Limb (tissue), 2 donors: Measurements from ENCODE around the gene SESN1.

ENCODE experiments used
- DNase-seq, 2 donors: peaks; one replicate each; pipeline ENCODE4 v3.0.0-alpha.2; 2016; ENCODE audit errors: extremely low spot score in 2 of 2

Gene SESN1

DNA sequence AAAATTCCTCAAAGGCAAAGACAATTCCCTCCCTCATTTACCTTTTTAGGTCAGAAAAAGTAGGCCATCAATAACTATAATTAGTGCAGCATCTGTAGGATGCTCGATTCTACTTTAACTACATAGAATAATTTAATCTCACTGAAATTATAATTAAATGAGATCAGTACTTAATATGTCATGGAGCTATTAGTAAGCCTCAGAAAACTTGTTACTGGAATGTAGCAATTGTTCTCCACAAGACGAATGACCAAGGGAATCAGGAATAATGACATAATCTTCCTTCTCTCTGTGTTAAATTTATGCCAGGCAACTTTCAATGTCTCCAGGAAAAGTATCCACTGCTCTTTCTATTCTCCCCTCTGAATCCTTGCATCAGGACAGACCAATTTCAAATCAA, 34.1 kb downstream of the SESN1 start:
- DNase-seq = no peak

DNA sequence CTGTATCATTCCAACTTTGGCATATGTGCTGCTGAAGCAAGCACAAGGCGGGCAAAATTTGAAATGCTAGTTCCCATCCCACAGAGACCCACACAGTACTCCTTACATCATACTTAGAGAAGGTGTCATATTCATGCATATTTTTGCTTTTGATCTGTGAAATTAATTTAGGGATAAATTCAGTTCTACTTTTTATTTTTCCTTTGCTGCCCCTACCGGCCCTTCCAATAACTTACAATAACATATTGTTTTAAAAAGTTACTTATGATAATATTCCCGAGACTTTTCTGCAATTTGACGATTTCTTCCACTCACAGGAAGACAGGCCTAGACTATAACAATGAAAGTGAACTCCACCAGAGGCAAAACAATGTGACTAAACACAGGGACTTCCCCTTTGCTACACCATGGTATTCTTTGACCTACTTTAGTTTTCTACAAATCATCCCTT, 35.0 kb downstream of the SESN1 start:
- DNase-seq = no peak

DNA sequence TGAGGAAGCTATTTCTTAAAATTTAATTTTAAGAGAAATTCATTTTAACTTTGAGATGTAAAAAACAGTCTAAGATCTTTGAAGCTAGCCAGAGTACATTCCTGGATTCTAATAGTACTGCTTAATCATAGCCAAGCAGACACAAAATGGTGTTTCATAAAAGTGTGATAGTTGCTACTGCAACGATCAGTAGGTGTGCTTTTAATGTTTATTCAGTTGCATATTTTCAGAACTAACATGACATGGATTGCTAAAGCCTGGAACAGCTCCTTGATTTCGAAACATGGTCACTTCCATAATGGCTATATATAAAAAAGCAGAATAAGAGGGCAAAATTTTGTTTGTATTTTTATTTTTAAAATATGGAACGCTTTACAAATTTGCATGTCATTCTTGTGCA, 35.5 kb downstream of the SESN1 start:
- DNase-seq = no peak

DNA sequence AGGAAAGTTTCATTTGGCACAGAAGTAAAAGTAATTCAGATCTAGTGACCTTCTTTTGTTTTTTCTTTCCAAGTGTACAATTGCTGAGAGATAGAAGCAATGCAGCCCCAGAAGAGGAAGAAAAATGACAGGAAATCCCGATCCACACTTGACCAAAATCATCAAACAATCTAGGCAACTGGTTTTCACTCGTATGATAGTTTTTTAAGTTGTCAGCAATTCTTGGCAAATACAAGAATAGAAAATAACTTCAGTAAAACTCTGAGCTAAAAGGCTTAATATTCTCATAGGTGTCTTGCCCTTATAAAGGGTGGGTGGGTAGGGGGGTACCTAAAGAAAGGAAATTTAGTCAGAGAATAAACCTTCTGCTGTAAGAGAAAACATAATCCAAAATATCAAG, 36.0 kb downstream of the SESN1 start:
- no peak for DNase-seq

DNA sequence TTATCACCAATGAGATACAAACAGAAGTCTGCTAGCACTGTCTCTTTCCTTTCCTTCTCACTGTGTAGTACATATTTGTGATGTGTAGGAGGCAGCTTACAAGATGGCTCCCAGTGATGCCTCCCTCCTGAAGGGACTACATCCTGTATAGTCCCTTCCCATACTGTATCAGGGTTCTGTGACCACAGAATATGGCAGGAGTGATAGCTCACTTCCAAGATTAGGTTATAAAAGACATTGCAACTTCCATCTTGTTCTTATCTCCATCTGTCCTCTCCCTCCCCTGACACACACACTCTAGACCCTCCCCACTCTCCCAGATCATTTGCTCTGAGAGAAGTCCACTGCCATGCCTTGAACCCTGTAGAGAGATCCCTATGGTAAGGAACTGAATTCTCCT, 38.0 kb downstream of the SESN1 start:
- no peak for DNase-seq

DNA sequence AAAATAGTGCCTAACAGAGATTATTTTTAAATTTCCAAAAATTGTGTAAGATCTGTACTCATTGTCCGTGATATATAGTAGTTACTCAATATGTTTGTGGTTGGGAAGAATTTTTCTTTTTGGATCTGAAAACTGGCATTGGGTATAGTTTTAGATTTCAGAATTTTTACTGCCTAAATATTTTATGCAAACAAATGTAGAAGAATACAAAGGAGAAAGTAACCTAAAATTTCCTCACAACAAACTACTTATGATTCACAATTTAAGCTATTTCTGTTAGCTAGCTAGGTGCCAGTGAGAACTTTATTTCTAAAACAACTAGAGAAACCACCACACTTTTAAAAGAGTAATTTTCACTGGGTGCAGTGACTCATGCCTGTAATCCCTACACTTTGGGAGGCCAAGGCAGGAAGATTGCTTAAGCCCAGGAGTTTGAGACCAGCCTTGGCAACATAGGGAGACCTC, 38.8 kb downstream of the SESN1 start:
- no peak for DNase-seq

DNA sequence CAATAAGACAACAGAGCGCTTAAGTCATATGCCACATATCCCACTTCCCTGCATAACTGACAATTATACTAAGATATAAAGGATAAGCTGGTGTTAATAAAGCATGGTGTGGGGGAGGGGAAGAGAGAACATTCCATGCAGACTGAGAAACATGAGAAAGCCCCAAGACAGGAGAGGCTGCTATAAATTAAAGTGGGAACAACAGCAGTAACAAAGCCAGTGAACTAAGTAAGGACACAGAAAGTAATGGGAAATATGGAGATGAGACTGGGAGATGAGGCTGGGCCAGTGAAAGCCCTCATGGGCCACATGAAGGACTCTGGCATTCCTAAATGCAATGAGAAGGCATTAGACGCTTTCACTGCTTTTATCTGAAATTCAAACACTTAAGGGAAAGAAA, 41.3 kb downstream of the SESN1 start:
- no peak for DNase-seq

DNA sequence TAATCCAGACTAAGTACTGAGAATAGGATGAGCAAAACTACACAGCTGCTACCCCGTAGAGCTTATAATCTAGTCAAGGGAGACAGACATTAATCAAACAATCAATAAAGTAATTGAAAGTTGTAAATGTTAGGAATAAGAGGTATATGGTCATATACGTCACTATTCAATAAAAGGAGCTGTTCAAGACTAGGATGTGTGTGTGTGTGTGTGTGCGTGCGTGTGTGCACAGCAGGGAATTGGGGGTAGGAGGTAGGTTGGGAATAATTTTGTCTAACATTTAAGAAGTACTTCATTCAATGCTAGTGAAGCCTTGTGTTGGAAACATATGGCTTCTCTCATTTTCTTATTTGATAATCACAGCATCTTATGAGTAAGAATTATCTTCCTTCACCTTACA, 41.8 kb downstream of the SESN1 start:
- DNase-seq = no peak

DNA sequence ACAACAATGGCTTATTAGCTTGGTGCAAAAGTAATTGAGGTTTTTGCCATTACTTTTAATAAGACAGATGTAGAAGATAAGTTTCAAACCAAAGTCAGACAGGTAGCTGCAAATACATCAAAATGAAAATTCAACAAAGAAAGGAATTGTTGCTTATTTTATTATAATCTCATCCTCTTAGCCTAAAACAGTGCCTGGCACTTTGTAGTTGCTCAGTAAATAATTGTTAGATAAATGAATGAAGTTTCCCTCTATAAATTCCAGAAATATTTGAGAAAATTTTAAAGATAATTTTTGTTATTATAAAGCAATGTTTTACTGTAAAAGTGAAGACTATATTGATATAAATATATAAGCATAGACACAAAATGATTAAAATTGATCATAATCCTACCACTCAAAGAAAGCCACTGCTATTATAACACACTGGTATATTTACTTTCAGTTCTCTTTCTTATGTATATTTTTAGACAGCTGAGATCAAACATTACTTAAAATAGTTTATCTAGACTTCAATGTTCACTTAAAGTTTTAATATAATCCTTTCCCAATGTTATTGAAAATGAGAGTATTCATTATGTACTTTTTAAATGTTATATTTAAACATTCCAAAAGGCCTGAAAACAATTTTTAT, 42.5 kb downstream of the SESN1 start:
- no peak for DNase-seq

DNA sequence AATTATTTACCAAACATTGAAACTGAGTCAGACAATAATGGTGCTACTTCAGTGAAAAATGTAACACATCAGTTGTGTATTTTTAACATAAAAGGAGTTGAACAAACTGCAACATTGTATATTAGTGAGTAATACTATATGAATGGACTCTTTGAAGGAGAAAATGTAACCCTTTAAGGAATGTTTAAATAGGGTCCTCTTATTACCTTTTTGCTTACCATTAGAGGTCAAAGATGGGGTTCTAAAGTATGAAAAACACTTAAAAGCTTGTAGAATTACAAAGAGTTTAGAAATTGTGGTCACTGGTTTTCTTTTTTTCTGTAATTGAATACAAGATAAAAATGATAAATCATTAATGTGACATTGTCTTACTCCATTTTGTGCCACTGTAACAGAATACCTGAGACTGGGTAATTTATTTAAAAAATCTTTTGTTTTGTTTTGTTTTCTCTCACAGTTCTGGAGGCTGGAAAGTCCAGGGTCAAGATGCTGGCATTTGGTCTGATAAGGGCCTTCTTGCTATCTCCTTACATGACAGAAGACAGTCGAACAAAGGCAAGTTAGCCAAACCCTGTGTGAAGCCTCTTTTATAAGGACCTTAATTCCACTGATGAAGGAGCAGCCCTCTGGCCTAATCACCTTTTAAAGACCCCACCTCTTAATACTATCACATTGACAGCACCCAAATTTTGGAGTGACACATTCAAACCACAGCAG, 43.2 kb downstream of the SESN1 start:
- DNase-seq = no peak

DNA sequence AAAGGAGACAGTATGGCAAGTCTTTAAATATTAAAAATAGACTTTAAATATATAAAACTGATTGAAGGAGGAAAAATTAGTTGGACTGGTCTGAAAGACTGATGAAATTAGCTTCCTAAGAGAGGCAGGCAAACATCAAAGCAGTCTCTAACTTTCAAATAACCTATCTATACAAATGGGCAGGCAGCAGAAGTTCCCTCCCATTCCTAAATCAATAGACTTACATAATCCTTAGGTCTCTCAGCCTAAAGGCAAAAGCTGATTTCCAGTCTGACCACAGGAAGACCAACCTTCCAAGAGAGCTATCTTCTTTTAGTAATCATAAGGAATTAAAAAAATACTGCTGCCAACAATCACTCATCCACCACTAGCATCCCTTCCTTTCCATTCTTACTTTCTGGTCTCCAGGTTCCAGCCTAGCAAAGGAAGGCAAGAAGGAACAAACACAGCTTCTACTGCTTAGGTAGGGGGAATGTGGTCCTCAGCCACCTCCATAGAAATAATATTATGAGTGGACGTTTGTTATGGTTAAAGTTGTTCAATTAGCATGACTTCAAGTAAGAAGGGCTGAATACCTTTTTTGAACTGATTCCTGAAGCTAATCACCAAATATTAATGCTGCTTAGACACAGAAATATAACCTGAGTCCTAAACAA, 44.1 kb downstream of the SESN1 start:
- no peak for DNase-seq

DNA sequence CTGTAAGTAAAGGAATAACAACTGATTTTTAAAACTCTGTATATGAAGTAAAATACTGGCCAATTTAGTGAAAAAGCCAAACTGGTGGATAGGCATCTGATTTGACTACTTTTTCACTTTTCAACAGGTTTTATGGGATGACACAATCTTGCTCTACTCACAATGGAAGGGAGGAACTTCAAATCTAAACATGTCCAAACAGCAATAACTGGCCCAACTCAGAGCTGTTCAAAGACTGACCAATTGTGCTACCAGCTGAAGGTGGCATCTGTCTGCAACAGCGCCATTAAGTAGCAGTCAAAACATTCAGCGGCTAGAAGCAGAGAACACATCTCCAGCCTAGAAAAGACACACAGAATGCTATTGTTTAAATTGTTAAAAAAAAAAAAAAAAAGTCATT, 44.6 kb downstream of the SESN1 start:
- DNase-seq = no peak

DNA sequence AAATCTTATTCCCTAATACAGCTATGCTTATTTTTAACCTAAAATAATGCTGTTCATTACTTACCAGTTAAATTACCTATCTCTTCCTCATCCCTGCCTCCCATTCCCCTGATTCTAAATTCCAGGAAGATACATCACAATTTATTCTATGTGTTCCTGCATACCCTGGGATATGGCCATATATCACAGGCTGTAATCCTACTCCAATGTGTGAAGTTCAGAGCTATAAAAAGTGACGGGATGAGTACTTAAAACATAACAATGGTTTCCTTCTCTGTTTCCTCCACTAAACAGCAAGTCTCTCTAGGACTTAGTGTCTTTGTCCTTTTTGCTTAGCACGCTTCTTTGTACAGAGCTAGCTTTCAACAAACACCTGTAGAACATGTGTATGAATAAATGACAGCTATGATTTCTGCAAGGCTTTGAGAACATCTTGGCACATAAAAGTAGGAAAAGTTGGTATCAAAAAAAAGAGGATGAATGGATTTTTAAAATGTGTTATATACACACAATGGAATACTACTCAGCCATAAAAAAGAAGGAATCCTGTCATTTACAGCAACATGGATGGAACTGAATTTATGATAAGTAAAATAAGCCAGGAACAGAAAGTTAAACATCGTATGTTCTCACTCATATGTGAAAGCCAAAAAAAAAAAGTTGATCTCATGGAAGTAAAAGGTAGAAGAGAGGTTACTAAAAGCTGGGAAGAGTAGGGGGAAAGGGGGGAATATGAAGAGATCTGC, 45.8 kb downstream of the SESN1 start:
- DNase-seq = no peak

DNA sequence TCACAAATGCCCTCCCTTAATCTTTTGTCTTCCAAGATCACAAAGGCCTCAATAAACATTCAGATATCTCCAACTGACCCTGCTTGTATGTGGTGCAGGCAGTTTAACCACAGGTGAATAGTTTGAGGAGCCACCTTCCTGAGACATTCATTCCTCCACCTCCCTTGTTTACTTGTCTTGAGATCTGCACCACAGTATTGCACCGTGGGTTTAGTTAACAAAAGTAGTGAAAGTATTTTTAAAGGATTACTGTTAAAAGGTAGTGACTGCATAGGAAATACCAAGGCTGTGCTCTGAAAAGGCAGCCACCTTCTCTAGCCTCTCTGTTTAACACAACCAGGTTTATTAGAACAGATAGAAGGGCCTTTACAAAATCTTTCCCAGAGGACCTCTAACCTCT, 46.5 kb downstream of the SESN1 start:
- DNase-seq = no peak

DNA sequence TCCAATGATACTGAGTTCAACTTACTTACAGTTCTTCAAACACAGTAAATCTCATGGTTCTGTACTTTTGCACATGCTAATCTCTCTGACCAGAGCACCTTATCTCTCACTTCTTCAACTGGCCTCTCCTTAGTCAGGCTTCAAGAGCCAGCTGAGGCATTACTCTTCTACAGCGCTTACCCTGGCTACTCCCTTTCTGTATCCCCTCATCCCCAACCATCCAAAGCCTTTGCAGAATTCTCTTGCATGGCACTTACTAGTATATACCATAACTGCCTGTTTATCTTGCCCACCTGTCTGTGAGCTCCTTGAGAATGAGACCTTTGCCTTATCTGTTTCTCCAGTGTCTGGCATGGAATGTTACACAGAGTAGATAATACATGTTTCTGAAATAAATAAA, 49.2 kb downstream of the SESN1 start:
- no peak for DNase-seq

DNA sequence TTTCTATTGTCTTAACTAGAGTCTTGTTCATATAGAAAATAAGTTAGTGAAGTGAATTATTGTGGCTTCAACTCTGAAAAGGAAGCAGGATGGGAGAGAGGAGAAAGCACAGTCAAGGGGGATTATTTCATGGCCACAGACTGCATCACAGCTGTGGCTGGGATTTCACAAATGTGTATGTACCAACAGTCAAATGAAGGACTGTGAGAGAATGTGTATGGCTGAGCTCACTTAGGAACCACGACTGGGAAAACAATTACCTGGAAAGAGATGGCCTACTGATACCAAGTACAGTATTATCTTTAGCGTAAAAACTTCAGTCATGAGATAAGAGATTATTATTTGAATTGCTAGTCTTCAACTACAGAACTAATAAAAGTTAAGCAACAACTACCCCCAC, 54.9 kb downstream of the SESN1 start:
- DNase-seq = no peak

DNA sequence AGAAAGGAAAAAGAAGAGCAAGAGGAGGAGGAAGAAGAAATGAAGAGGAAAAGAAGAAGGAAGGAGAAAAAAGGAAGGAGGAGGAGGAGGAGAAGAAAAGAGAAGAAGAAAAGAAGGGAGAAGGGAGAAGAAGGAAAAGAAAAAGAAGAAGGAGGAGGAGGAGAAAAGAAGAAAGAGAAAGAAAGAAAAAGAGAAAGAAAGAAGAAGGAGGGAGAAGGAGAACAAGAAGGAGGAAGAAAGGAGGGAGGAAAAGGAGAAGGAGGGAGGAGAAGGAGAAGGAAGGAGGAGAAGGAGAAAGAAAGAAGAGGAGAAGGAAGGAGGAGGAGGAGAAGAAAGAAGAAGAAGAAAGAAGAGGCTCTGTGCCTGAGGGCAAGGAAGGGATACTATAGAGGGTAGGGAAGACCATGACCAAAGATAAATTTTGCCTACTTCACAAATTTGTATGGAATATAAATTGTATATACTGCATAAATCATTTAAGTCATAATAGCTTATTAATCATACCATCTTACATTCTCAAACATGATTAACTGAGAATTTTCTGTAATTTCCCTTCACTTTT, 55.7 kb downstream of the SESN1 start:
- DNase-seq = no peak

DNA sequence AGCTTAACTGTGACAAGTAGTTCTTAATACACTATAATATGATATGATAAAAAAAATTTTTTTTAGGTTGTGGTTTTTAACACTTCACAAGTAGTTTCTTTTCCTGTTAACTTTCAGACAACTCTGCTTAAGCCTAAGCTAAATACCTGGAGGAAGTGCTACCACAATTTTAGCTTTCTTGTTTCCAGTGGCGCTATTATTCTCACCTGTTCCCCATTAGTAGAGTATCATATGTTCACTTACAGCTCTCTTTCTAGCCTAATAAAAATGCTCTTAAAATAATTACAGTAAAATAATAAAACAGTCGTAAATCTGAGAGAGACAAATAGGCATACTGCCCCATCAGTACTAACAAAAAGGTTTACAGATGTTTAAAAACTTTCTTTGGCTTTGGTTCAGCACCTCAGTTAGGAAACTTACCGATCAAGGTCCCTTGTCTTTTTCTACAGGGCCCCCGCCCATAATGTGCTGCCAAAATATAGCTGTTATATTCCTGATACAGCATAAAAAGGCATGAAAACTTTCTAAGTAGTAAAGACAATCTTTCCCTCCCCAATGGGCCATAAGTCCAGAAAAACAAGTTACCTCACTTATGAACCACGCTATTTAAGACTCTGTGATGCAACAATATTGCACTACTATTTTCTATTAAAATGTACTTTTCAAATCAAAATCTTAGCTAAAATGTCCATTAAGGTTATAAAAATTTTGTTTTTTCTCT, 57.9 kb downstream of the SESN1 start:
- DNase-seq = peak in 1 of 2 donors; percentile 13

DNA sequence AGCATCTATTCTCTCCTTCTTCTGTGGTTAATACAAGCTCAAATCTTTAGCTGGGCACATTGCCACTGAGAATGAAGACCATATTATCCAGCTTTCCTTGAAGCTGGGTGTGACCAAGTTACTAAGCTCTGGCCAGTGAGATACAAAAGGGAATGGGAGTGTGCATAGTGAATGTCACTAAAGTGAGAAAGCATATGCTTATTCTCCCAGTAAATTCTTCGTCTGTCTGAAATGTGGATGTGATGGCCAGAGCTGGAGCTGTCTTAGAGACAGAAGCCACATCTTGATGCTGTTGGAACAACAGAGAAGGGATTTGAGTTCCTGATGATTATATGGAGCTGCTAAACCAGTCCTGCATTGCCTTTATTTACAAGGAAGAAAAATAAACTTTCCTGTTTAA, 60.1 kb downstream of the SESN1 start:
- DNase-seq = peak in 1 of 2 donors; percentile 18

DNA sequence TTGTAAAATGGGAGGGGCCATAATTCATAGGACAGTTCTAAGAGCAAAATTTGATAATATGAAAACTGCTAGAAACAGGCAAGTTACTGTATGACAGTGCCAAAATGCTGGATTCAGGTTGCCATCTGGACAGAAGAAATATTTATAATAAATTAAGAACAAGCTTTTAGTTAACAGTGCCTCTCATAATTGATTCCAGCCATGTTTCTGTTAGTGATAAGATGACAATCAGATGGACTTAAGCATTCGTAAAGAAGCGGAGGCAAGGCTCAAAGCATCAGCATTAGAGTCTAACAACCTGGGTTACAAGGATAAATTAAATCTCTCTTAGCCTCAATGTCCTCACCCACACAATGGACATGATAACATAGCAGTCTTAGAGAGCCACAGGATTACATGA, 61.0 kb downstream of the SESN1 start:
- DNase-seq = no peak

DNA sequence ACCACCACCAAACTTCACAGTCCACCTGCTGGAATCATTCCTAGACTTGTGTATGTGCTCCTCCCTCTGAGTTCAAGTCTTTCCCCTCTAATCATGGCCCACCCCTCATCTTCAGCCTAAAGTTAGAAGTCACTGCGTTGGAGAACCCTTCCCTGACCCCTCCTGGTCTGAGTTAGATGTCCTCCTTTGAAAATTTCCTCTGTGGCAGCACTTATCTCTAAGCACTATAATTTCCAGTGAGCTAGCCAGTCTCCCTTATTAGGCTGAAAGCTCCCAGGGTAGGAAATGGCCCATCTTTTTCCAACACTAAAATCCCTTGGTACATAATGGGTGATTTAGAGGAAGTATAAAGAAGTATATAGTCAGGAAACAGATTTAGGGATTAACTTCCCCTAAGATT, 63.2 kb downstream of the SESN1 start:
- no peak for DNase-seq
